ENCODE results near the gene PRLR.

DNA sequence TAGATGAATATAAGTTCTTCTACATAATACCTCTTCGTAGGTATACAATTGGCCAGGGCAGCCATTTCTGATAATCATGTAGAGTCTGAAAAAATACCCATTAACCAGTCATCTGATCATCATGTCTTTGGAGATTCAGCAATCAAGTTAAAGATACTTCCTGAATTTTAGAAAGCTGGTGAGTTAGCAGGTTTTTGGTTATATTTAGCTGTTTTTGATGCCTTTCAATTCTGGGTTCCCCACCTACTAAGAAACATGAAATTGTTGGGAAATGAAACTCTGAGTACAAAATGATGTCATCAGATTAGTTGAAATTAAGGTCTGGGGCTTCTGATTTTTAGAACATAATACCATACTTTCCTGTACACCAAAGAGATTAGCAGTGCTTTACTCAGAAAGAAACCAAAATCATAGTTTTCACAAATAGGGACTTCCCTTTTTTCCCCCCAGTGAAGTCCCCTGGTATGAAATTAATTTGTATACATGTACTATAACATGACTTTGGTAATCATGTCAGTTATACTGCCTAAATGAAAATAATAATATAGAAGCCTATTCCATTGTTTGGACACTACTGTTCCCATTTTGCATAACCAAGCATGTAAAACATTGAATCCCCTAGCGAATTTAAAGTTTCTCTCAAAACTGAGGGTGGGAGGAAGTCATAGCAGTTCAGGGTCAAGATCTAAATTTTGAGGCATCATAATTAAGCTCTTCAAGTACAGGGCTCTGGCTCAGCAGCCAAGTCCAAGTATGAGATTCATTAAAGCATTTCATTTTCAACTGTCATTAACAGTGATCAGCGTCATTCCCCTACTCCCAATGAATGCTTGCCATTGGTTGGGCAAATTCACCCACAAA lies 17.9 kb downstream of the PRLR start:
- TF ChIP-seq, protein P1, sequence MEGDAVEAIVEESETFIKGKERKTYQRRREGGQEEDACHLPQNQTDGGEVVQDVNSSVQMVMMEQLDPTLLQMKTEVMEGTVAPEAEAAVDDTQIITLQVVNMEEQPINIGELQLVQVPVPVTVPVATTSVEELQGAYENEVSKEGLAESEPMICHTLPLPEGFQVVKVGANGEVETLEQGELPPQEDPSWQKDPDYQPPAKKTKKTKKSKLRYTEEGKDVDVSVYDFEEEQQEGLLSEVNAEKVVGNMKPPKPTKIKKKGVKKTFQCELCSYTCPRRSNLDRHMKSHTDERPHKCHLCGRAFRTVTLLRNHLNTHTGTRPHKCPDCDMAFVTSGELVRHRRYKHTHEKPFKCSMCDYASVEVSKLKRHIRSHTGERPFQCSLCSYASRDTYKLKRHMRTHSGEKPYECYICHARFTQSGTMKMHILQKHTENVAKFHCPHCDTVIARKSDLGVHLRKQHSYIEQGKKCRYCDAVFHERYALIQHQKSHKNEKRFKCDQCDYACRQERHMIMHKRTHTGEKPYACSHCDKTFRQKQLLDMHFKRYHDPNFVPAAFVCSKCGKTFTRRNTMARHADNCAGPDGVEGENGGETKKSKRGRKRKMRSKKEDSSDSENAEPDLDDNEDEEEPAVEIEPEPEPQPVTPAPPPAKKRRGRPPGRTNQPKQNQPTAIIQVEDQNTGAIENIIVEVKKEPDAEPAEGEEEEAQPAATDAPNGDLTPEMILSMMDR (IDR thresholded peaks at IDR 0.05 in 8 of 11, conservative IDR thresholded peaks at IDR 0.05 in 3 of 11), result no peak
- TF ChIP-seq POLR2AphosphoS5 (IDR thresholded peaks at IDR 0.05), result no peak
